K562 (cell line): ENCODE results near the gene NPS. TPM values are rescaled to one million over a fixed set of nuclear protein-coding genes. Genes with fewer than 3 reads are reported as not detected.

ENCODE experiments used
- ATAC-seq: fragments of 200-7000 bp; cut with Tn5 transposase; 3 replicates; pipeline ENCODE4 v1.9.1; 2020; ENCODE audit warnings: moderate library complexity
- BruUV-seq: library from RNA; stranded (reverse); fragments of 400-500 nt; replicated peaks from 2 replicates; lab custom pipeline; 2021; lab: Mats Ljungman, UMichigan
- CTCF ChIA-PET: fragments of 300-600 bp; formaldehyde crosslinking; extraction: SDS; loops from one replicate; lab custom pipeline; 2021; ENCODE audit warnings: low intra/inter-chr PET ratio; lab: Yijun Ruan, JAX
- POLR2A ChIA-PET: fragments of 300-600, 350-650 bp; sonication (Branson Sonifier 250); formaldehyde crosslinking; extraction: SDS; loops from one replicate; lab custom pipeline; 2021; ENCODE audit warnings: antibody characterized with exemption, inconsistent platforms; lab: Yijun Ruan, JAX
- DNase-seq, 4 experiments: peaks; one replicate each; pipeline versions ENCODE4 v3.0.0 to v3.0.0-alpha.2; 2011 to 2018; ENCODE audit warnings: low spot score in 3 of 4, mixed read lengths in 3 of 4; ENCODE audit errors: extremely low read depth in 1 of 4
- FAIRE-seq: peaks from 2 replicates; lab custom pipeline; 2011; peaks lifted over from hg19 to GRCh38; lab: Jason Lieb, UNC
- H2AFZ ChIP-seq: 2 replicates; pipeline ENCODE4 v1.6.0; 2011; ENCODE audit warnings: low read depth, low read length, control low read depth, inconsistent platforms
- H3K27ac ChIP-seq: fragments of 200-600 bp; 3 replicates; pipeline ENCODE4 v1.8.0; 2011; ENCODE audit warnings: low read depth, mild to moderate bottlenecking, control low read depth, inconsistent platforms, low read length, moderate library complexity, mixed read lengths; ENCODE audit errors: extremely low read depth
- H3K27me3 ChIP-seq, 2 experiments: fragments of 300-600 bp in 1 of 2; 2 replicates in 1 of 2; 3 replicates in 1 of 2; pipeline versions ENCODE4 v1.6.0 to v1.8.0; 2011; ENCODE audit warnings: inconsistent platforms in 2 of 2, low read length in 2 of 2, mild to moderate bottlenecking in 1 of 2, mixed read lengths in 1 of 2, moderate library complexity in 1 of 2; ENCODE audit not compliant: control insufficient read depth in 2 of 2, insufficient read depth in 2 of 2
- H3K36me3 ChIP-seq: fragments of 300-600 bp; 3 replicates; pipeline ENCODE4 v1.8.0; 2011; ENCODE audit warnings: mild to moderate bottlenecking, low read length, inconsistent platforms; ENCODE audit not compliant: control insufficient read depth, insufficient read depth
- H3K4me1 ChIP-seq, 2 experiments: fragments of 200-600 bp in 1 of 2; replicated peaks in 1 of 2; 2 replicates in 1 of 2; 3 replicates in 1 of 2; pipeline versions ENCODE4 v1.5.1 to v1.8.0; 2011; ENCODE audit warnings: inconsistent platforms in 2 of 2, low read length in 2 of 2, mild to moderate bottlenecking in 1 of 2, mixed read lengths in 1 of 2, moderate library complexity in 1 of 2; ENCODE audit not compliant: control insufficient read depth in 2 of 2, insufficient read depth in 2 of 2
- H3K4me2 ChIP-seq: 2 replicates; pipeline ENCODE4 v1.6.1; 2011; ENCODE audit warnings: low read length, control low read depth, inconsistent platforms, mixed read lengths; ENCODE audit not compliant: insufficient read depth
- H3K4me3 ChIP-seq: fragments of 200-600 bp; sonication (generic), shearing (Covaris generic); 2 replicates; pipeline ENCODE4 v1.5.1; 2016; ENCODE audit warnings: control low read depth, inconsistent platforms
- H3K79me2 ChIP-seq: fragments of 200-600 bp; 3 replicates; pipeline ENCODE4 v1.8.0; 2011; ENCODE audit warnings: low read length, inconsistent platforms; ENCODE audit not compliant: control insufficient read depth, insufficient read depth
- H3K9ac ChIP-seq, 2 experiments: 2 replicates each; pipeline versions ENCODE4 v1.6.0 to v1.6.1; 2011; ENCODE audit warnings: low read depth in 2 of 2, low read length in 2 of 2, control low read depth in 1 of 2, inconsistent platforms in 1 of 2, mild to moderate bottlenecking in 1 of 2, mixed read lengths in 1 of 2; ENCODE audit not compliant: insufficient read depth in 1 of 2
- H3K9me1 ChIP-seq: one replicate; pipeline ENCODE4 v1.6.0; 2011; ENCODE audit warnings: inconsistent platforms, mild to moderate bottlenecking, low read length, moderate library complexity; ENCODE audit not compliant: control insufficient read depth, insufficient read depth
- H3K9me3 ChIP-seq: replicated peaks from 2 replicates; pipeline ENCODE4 v1.5.1; 2011; ENCODE audit warnings: low read depth, low read length, inconsistent platforms; ENCODE audit not compliant: control insufficient read depth, insufficient read depth
- H4K20me1 ChIP-seq: replicated peaks from 2 replicates; pipeline ENCODE4 v1.6.1; 2011; ENCODE audit warnings: low read length, inconsistent platforms, mixed read lengths; ENCODE audit not compliant: control insufficient read depth, insufficient read depth
- BDP1 ChIP-seq: IDR thresholded peaks from 3 replicates; pipeline ENCODE4 v1.6.1; 2011; ENCODE audit not compliant: insufficient read length, insufficient read depth
- BRCA1 ChIP-seq, 2 experiments: fragments of 450-650 bp in 1 of 2; sonication (generic) in 1 of 2; formaldehyde crosslinking in 1 of 2; IDR thresholded peaks; 2 replicates each; pipeline versions ENCODE4 v1.5.0 to v1.6.1; 2017 to 2020; ENCODE audit warnings: mild to moderate bottlenecking in 1 of 2, missing genetic modification reagents in 1 of 2
- CCAR2 ChIP-seq: fragments of 200-400 bp; formaldehyde crosslinking; IDR thresholded peaks from 2 replicates; pipeline ENCODE4 v1.6.1; 2017; ENCODE audit warnings: mild to moderate bottlenecking, low read depth, low read length
- FOXJ2 ChIP-seq: fragments of 200-800 bp; sonication (Bioruptor generic); IDR thresholded peaks from 2 replicates; pipeline ENCODE4 v1.6.1; 2016; ENCODE audit warnings: missing genetic modification characterization, missing compliant biosample characterization
- IRF2 ChIP-seq: sonication (generic); formaldehyde crosslinking; IDR thresholded peaks from 2 replicates; pipeline ENCODE4 v1.8.1; 2022; ENCODE audit warnings: mild to moderate bottlenecking, missing genetic modification reagents
- NRF1 ChIP-seq, 2 experiments: fragments of 450-650 bp; IDR thresholded peaks in 1 of 2; conservative IDR thresholded peaks in 1 of 2; 2 replicates each; pipeline ENCODE4 v1.6.1; 2014; ENCODE audit warnings: mild to moderate bottlenecking in 2 of 2
- PATZ1 ChIP-seq: fragments of 250-450 bp; sonication (Bioruptor Pico); IDR thresholded peaks from 2 replicates; pipeline ENCODE4 v1.5.0; 2020; ENCODE audit warnings: mild to moderate bottlenecking, borderline replicate concordance
- SAFB ChIP-seq: fragments of 200-400 bp; formaldehyde crosslinking; IDR thresholded peaks from 2 replicates; pipeline ENCODE4 v1.6.1; 2017; ENCODE audit warnings: low read depth, low read length, borderline replicate concordance
- SMARCB1 ChIP-seq: IDR thresholded peaks from 2 replicates; pipeline ENCODE4 v1.6.1; 2011; ENCODE audit warnings: improper control_type of control experiment, low read depth; ENCODE audit not compliant: insufficient read length
- TEAD4 ChIP-seq, 2 experiments: sonication (generic) in 1 of 2; formaldehyde crosslinking in 1 of 2; IDR thresholded peaks; 2 replicates each; pipeline versions ENCODE4 v1.6.1 to v1.8.0; 2012 to 2022; ENCODE audit warnings: borderline replicate concordance in 1 of 2, inconsistent platforms in 1 of 2, low read length in 1 of 2, mild to moderate bottlenecking in 1 of 2, missing genetic modification reagents in 1 of 2
- U2AF2 ChIP-seq: fragments of 200-400 bp; formaldehyde crosslinking; optimal IDR thresholded peaks from 2 replicates; pipeline ENCODE3; 2017; ENCODE audit warnings: low read depth, mild to moderate bottlenecking, low read length
- ZNF12 ChIP-seq: sonication (generic); formaldehyde crosslinking; IDR thresholded peaks from 2 replicates; pipeline ENCODE4 v1.4.0; 2020; ENCODE audit warnings: mild to moderate bottlenecking, missing genetic modification reagents
- ZNF197 ChIP-seq: fragments of 200-800 bp; sonication (Bioruptor generic); IDR thresholded peaks from 2 replicates; pipeline ENCODE4 v1.6.1; 2016; ENCODE audit warnings: low read depth, missing genetic modification characterization, missing compliant biosample characterization
- ZNF324 ChIP-seq: fragments of 250-450 bp; sonication (Bioruptor Pico); IDR thresholded peaks from 2 replicates; pipeline ENCODE4 v1.4.0; 2020; ENCODE audit warnings: mild to moderate bottlenecking
- ZNF668 ChIP-seq: fragments of 250-450 bp; sonication (Bioruptor Pico); IDR thresholded peaks from 2 replicates; pipeline ENCODE4 v1.8.0; 2022; ENCODE audit warnings: mild to moderate bottlenecking, inconsistent platforms
- WGBS: fragments of 100-300 bp; shearing (Covaris generic); methylation state at CpG from one replicate; pipeline ENCODE4 v1.1.6; 2016; ENCODE audit warnings: low coverage, mixed read lengths; ENCODE audit not compliant: insufficient coverage; ENCODE audit errors: missing lambda C conversion rate; 5-methylcytosine and 5-hydroxymethylcytosine counted together
- in situ Hi-C: fragments of 300-500 bp; cut with MboI; formaldehyde crosslinking; loops from 4 replicates; pipeline ENCODE4 v1.15.0; 2018; ENCODE audit warnings: inconsistent platforms, mixed read lengths
- intact Hi-C: fragments of 100-400 bp; cut with micrococcal nuclease; formaldehyde crosslinking; loops from 2 replicates; pipeline ENCODE4 v1.14.2; 2022
- polyA plus RNA-seq, 8 experiments: library from polyadenylated mRNA; depleted of rRNA in 4 of 8; stranded (reverse) in 5 of 8; unstranded in 3 of 8; fragments of >200 nt; fragmentation: Nextera tagmentation in 2 of 8; fragmentation: Illumina TruSeq in 1 of 8; extraction: Ambion mirVana in 2 of 8; extraction: Trizol in 1 of 8; gene quantifications; 2 replicates each; pipeline versions ENCODE4 v1.2.1 to v1.2.3, GENCODE V29; 2011 to 2014; ENCODE audit warnings: inconsistent platforms in 1 of 8, missing spikeins in 1 of 8
- total RNA-seq, 7 experiments: library from RNA; depleted of rRNA in 6 of 7; stranded (reverse); fragments of >200 nt in 6 of 7; fragmentation: Illumina TruSeq in 2 of 7; extraction: Trizol in 2 of 7; gene quantifications; 2 replicates each; pipeline versions ENCODE4 v1.2.1 to v1.2.3, GENCODE V29; 2011 to 2021; ENCODE audit warnings: low replicate concordance in 1 of 7
- TF ChIP-seq, protein P1 (sequence below), 3 experiments: fragments of 200-800 bp in 1 of 3; sonication (Bioruptor generic) in 1 of 3; sonication (generic) in 1 of 3; formaldehyde crosslinking in 1 of 3; IDR thresholded peaks; 2 replicates each; pipeline versions ENCODE4 v1.6.1 to v1.8.0; 2016 to 2022; ENCODE audit warnings: mild to moderate bottlenecking in 2 of 3, missing compliant biosample characterization in 2 of 3, missing genetic modification characterization in 2 of 3, missing genetic modification reagents in 1 of 3
- TF ChIP-seq, protein P2 (sequence below): fragments of 250-450 bp; sonication (Bioruptor Pico); IDR thresholded peaks from 2 replicates; pipeline ENCODE4 v1.4.0; 2020; ENCODE audit warnings: mild to moderate bottlenecking, moderate library complexity

NPS gene
- total and polyA plus RNA-seq, 9 of the 15 experiments (the other 6 are each of a cell fraction or from before 2014, with no cell fraction given): not detected

DNA sequence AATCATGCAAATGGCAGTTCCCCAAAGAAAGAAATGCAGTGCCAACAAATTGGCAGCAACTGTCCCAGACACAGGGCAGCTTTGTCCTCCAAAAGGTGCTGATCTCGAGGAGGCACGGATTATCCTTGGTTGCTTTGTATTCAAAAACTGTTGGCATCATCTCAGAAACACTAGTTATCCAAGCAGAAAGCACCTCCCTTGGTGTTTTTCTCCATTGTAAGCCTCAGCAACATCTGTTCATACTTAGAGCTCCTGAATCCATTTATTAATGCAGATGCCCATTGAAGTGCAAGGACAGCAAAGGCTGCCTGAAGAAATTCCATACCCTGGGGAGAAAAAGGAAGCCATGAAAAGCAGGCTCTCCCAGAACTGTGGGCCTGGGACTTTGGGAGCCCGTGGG is 1.1 kb upstream of the NPS start:
- no peak overlapping the region for H3K9ac ChIP-seq
- no peaks in the 10 kb centered on the region for H3K9me3 ChIP-seq
- H3K4me1 ChIP-seq: no peaks in the 10 kb centered on the region
- no peaks in the 10 kb centered on the region for H3K27me3 ChIP-seq
- no peaks in the 10 kb centered on the region for H3K36me3 ChIP-seq
- POLR2A ChIA-PET: no interaction called here
- no peak overlapping the region for H2AFZ ChIP-seq
- intact Hi-C loops: no loop called here
- no peak overlapping the region for H3K4me3 ChIP-seq
- no peak for ATAC-seq
- H3K9me1 ChIP-seq: no peaks in the 10 kb centered on the region
- CTCF ChIA-PET: no interaction called here
- no TSS peak for BruUV-seq
- H3K27ac ChIP-seq: no peak overlapping the region
- in situ Hi-C loops: no loop called here
- no peaks in the 10 kb centered on the region for H4K20me1 ChIP-seq
- H3K79me2 ChIP-seq: no peaks in the 10 kb centered on the region
- no peak for DNase-seq
- 0% methylated on average over 2 of the region's 3 CpGs for WGBS
- no peak overlapping the region for H3K4me2 ChIP-seq
- FAIRE-seq: no peak
- TF ChIP-seq ZNF12 (CRISPR knock-in tag) (no peak), FOXJ2 (tag) (no peak), NRF1 (conservative IDR thresholded peaks at IDR 0.05 in 1 of 2, IDR thresholded peaks at IDR 0.05 in 1 of 2) (no peak), ZNF197 (CRISPR knock-in tag) (no peak), ZNF324 (no peak), ZNF668 (CRISPR knock-in tag) (no peak), U2AF2 (no peak), CCAR2 (no peak), TEAD4 (IDR thresholded peaks at IDR 0.05; ENCODE audit: low read length) (no peak), TEAD4 (CRISPR knock-in tag; IDR thresholded peaks at IDR 0.05; ENCODE audit: borderline replicate concordance) (no peak), SMARCB1 (no peak), SAFB (no peak), IRF2 (no peak), BDP1 (no peak), BRCA1 (IDR thresholded peaks at IDR 0.05) (no peak), BRCA1 (CRISPR knock-in tag; IDR thresholded peaks at IDR 0.05) (no peak), PATZ1 (no peak)
- TF ChIP-seq, protein P1, sequence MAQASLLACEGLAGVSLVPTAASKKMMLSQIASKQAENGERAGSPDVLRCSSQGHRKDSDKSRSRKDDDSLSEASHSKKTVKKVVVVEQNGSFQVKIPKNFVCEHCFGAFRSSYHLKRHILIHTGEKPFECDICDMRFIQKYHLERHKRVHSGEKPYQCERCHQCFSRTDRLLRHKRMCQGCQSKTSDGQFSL (CRISPR knock-in tag; IDR thresholded peaks at IDR 0.05): no peak
- TF ChIP-seq, protein P1 (tag; IDR thresholded peaks at IDR 0.05): no peak
- TF ChIP-seq, protein P2, sequence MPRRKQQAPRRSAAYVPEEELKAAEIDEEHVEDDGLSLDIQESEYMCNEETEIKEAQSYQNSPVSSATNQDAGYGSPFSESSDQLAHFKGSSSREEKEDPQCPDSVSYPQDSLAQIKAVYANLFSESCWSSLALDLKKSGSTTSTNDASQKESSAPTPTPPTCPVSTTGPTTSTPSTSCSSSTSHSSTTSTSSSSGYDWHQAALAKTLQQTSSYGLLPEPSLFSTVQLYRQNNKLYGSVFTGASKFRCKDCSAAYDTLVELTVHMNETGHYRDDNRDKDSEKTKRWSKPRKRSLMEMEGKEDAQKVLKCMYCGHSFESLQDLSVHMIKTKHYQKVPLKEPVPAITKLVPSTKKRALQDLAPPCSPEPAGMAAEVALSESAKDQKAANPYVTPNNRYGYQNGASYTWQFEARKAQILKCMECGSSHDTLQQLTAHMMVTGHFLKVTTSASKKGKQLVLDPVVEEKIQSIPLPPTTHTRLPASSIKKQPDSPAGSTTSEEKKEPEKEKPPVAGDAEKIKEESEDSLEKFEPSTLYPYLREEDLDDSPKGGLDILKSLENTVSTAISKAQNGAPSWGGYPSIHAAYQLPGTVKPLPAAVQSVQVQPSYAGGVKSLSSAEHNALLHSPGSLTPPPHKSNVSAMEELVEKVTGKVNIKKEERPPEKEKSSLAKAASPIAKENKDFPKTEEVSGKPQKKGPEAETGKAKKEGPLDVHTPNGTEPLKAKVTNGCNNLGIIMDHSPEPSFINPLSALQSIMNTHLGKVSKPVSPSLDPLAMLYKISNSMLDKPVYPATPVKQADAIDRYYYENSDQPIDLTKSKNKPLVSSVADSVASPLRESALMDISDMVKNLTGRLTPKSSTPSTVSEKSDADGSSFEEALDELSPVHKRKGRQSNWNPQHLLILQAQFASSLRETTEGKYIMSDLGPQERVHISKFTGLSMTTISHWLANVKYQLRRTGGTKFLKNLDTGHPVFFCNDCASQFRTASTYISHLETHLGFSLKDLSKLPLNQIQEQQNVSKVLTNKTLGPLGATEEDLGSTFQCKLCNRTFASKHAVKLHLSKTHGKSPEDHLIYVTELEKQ: no peak
